Measurements from ENCODE around the gene MAP3K10. TPM values are rescaled to one million over a fixed set of nuclear protein-coding genes. Genes with fewer than 3 reads are reported as not detected.

The MAP3K10 gene
- total RNA-seq, 2 experiments from 2014 or later, result 15.7 to 19.7 TPM

DNA sequence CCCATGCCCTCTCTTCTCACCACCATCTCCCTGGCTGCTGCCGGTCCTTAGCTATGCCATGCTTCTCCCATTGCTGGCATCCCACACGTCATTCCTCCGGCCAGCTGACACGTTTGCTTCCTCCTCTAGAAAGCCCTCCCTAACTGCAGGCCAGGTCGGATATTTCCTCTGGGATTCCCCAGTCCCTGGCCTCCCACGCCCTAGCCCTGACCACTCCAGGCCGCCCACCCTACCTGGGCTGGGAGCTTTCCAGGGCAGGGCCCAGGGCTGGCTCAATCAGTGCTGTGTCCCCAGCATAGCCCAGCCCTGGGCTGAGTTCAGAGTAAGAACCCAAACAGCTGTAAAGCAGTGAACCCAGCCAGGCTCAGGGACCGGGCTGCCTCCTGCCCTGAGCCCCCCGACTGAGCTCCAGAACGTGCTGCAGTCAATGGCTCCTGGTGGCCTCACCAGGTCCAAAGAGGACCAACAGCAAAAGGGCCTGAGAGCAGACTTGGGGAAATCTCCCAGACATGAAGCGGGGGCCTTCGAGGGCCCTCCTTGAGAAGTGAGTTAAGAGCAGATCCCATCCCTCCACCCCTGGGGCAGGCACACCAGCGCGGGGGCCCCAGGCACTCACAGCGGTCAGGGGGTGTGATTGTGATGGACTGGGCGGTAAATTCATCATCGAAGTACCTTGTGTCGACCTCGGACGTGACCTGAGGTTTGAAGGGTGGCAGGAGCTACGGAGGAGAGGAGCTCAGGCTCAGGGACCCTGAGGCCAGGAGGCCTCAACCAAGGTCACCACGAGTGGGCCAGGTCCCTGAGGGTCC lies 43.4 kb downstream of the MAP3K10 start:
- Mint-ChIP-seq H3K9me3 (no peaks in the 10 kb centered on the region), H3K4me1 (peaks cover 2% of the 10 kb centered on the region), H3K27ac (no peak overlapping the region), H3K36me3 (ENCODE audit: low read depth) (peaks cover 16% of the 10 kb centered on the region), H3K27me3 (no peaks in the 10 kb centered on the region), H3K4me3 (no peak overlapping the region)
- POLR2A ChIA-PET, result interaction anchor here (0.6 kb wide), 1 partner anchor 25 kb away, joined by 3 read pairs; no protein-coding TSS in a partner anchor
- CTCF ChIA-PET, result interaction anchor here (0.6 to 1.1 kb wide), 2 partner anchors 12 to 445 kb away, joined by 4 to 5 read pairs; no protein-coding TSS in a partner anchor
- no peak for DNase-seq

DNA sequence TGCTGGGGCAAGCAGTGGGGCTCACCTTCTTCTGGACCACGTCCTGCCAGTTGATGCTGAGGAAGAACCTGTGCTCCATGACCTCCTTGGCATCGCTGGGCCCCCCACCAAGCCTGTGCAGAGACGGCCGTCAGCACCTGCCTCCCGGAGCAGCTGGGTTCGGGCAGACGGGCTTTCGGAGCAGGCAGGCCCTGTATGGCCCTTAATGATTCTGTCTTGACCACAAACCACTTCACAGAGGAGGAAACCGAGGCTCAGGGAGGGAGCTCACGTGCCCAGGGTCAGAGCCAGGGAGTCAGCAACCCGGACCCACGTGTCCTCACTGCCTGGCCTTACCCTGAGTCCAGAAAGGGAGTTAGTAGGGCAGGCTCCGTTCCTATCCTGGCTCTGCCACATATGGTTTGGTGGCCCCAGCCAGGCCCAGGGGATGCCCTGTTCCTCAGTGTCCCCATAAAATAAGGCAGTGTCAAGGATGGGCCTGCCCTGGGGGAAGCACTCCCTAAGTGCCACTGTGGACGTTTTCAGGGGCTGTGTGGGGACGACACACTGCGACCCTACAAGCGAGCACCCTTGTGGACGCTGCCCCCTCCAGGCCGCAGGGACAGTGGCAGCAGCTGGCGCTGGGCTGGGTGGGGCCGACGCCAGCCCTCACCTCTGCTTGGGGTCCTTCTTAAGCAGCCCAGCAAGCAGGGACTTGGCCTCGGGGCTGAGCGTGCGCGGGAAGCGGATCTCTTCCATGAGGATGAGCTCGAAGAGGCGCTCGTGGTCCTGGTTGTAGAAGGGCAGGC lies 44.2 kb downstream of the MAP3K10 start:
- Mint-ChIP-seq H3K27me3 (no peaks in the 10 kb centered on the region), H3K9me3 (no peaks in the 10 kb centered on the region), H3K4me3 (no peak overlapping the region), H3K4me1 (no peaks in the 10 kb centered on the region), H3K36me3 (ENCODE audit: low read depth) (peaks cover 16% of the 10 kb centered on the region), H3K27ac (peak overlapping the region; percentile 25)
- ChIA-PET CTCF (no interaction called here), POLR2A (no interaction called here)
- DNase-seq, result no peak

DNA sequence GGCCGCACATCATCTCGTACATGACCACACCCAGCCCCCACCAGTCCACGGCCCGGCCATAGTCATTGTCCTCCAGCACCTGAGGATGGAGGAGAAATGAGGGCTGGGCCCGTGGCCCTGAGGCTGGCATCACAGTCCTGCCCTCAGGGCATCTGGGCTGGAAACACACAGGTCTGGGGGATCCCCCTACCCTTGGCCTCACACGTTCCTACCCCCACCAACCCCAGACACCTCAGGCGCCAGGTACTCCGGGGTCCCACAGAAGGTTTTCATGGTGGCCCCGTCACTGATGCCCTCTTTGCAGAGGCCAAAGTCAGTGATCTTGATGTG lies 44.8 kb downstream of the MAP3K10 start:
- no peak for DNase-seq
- H3K36me3 Mint-ChIP-seq (ENCODE audit: low read depth), result peaks cover 16% of the 10 kb centered on the region
- H3K27me3 Mint-ChIP-seq, result no peaks in the 10 kb centered on the region
- ChIA-PET CTCF (no interaction called here), POLR2A (no interaction called here)
- H3K27ac Mint-ChIP-seq, result no peak overlapping the region
- H3K4me3 Mint-ChIP-seq, result no peak overlapping the region
- H3K9me3 Mint-ChIP-seq, result no peaks in the 10 kb centered on the region
- H3K4me1 Mint-ChIP-seq, result no peaks in the 10 kb centered on the region

DNA sequence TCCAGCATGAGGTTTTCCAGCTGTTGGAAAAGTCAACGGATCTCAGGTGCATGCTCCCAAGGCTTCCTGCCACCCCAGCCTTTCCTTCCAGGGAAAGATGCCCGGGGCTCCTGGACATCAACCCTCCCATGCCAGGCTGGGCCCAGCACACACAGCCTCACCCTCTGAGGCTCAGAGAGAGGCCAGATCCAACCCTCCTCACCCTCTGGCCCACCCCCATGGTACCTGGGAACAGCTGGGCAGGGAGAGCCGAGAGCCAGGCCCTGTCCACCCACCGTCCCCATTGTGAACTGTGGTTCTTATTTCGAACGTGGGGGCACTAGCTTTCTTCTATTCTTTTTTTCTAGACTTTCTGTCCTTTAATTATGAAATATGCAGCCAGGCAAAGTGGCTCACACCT lies 45.1 kb downstream of the MAP3K10 start:
- DNase-seq, result no peak
- Mint-ChIP-seq H3K4me1 (no peaks in the 10 kb centered on the region), H3K4me3 (no peak overlapping the region), H3K9me3 (no peaks in the 10 kb centered on the region), H3K36me3 (ENCODE audit: low read depth) (peaks cover 18% of the 10 kb centered on the region), H3K27ac (no peak overlapping the region), H3K27me3 (no peaks in the 10 kb centered on the region)
- ChIA-PET POLR2A (no interaction called here), CTCF (no interaction called here)

DNA sequence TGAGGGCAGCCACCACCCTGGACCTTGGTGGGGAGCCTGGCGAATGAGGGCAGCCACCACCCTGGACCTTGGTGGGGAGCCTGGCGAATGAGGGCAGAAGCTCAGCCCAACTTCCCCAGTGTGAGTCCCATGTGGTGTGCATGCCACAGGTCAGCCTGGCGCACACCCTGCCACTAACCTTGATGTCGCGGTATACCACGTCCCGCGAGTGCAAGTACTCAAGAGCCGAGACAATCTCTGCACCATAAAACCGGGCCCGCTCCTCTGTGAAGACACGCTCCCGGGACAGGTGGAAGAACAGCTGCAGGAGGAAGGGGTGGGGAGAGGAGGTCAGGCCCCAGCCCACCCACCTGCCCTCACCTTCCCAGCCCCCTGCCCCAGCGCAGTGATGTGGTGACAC lies 46.6 kb downstream of the MAP3K10 start:
- Mint-ChIP-seq H3K9me3 (no peaks in the 10 kb centered on the region), H3K4me3 (no peak overlapping the region), H3K27me3 (no peaks in the 10 kb centered on the region), H3K27ac (no peak overlapping the region), H3K4me1 (no peaks in the 10 kb centered on the region), H3K36me3 (ENCODE audit: low read depth) (peaks cover 20% of the 10 kb centered on the region)
- ChIA-PET POLR2A (no interaction called here), CTCF (no interaction called here)
- DNase-seq, result no peak

DNA sequence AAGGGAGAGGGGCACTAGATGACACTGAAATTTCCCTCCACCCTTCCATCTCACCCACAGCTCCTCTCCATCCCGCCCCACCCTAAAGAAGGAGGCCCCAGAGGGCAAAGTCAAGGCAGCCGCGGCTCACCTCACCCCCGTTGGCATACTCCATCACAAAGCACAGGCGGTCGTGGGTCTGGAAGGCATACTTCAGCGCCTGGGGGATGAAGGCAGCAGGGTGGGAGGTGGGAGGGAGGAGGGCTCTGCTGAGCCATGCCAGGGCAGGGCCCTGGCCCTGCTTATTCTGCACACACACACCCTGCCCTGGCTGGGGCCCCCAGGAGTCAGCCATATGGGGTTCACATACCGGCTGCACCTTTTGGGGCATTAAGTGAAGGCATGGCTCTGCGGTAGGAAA lies 47.5 kb downstream of the MAP3K10 start:
- no peak overlapping the region for H3K4me3 Mint-ChIP-seq
- H3K36me3 Mint-ChIP-seq (ENCODE audit: low read depth), result peaks cover 20% of the 10 kb centered on the region
- H3K9me3 Mint-ChIP-seq, result no peaks in the 10 kb centered on the region
- H3K27ac Mint-ChIP-seq, result no peak overlapping the region
- DNase-seq, result no peak
- no peaks in the 10 kb centered on the region for H3K4me1 Mint-ChIP-seq
- POLR2A ChIA-PET, result no interaction called here
- no peaks in the 10 kb centered on the region for H3K27me3 Mint-ChIP-seq
- CTCF ChIA-PET, result interaction anchor here (0.6 kb wide), 1 partner anchor 10 kb away, joined by 7 read pairs; no protein-coding TSS in a partner anchor

DNA sequence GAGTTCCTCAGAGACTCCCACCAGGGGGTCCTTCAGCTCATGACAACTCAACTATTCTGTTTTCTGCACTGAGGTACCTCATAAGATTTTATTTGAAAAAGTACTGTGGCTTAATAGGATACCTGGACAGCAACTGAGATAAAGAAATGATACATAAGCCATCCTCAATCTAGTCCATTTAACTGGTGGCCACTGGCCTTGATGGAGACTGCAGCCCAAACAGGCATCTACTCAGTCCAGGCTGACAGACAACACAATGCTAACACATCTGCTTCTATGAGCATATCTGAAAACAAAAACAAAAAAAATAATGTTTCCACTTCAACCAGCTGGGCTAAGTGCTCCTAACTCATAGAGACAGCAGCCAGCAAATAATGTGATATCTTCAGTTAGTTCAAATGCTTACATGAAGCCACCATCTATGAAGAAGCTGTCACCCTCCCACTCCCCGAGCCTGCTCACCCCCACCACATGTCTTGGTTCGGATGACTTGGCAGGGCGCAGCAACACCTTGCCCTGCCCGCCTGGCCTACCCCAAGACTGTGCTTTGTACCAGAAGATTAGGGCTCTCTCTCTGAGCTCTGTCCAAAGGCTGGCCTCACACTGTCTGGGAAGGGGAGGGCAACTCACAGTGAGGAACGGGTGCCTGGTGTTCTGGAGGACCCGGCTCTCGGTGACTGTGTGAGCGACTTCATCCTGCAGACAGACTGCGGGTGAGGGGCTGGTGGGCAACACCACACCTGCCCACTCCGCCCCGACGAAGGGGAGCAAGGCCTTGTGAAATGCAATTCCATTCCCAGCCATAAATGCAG lies 48.4 kb downstream of the MAP3K10 start:
- Mint-ChIP-seq H3K4me3 (no peak overlapping the region), H3K36me3 (ENCODE audit: low read depth) (peaks cover 20% of the 10 kb centered on the region), H3K27ac (no peak overlapping the region), H3K4me1 (no peaks in the 10 kb centered on the region), H3K9me3 (no peaks in the 10 kb centered on the region), H3K27me3 (no peaks in the 10 kb centered on the region)
- no peak for DNase-seq
- ChIA-PET POLR2A (no interaction called here), CTCF (no interaction called here)

DNA sequence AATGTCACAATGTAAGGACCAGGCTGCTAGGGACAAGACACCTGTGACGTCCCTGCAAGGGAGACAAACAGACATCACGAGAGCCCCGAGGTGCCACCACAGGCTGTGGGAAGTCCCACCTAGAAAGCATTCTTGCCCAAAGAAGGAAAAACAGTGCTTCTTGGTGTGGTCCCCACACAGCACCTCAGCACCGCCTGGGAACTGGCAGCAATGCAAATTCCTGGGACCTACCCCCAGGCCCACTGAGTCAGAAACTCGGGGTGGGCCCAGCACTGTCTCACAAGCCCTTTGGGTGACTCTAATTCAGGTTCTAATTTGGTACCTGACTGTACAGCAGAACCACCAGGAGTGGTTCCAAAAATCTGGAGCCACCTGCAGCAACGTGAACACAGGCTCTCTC lies 49.1 kb downstream of the MAP3K10 start:
- ChIA-PET POLR2A (no interaction called here), CTCF (no interaction called here)
- Mint-ChIP-seq H3K9me3 (no peaks in the 10 kb centered on the region), H3K4me1 (no peaks in the 10 kb centered on the region), H3K27ac (no peak overlapping the region), H3K27me3 (no peaks in the 10 kb centered on the region), H3K4me3 (no peak overlapping the region), H3K36me3 (ENCODE audit: low read depth) (peaks cover 20% of the 10 kb centered on the region)
- DNase-seq, result no peak

DNA sequence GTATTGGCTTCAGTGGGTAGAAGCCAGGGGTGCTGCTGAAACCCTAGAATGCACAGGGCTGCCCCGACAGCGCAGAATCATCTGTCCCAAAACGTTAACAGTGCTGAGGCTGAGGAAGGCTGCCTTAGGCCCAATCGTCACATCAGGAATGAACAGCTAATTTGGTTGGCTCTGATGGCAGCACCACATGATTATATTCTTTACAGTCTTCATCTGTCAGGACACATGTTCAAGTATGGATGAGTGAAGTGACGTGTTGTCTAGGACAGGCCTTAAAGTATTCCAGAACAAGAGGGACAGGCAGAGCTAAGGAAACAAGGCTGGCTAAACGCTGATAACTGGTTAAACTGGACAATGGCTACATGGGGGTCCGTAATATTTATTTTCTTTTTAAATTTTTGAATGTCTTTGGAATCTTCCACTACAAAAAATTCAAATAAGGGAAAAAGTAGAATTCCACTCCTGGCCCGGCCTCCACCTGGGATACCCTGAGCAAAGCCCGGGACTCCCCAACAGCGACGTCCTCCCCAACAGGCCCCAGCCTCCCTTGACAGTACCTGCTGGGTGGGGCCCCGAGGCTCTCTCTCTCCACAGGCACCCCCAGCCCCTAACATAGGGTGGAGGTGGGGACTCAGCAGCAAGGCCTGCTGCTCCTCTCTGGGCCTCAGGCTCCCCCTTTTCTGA lies 50.0 kb downstream of the MAP3K10 start:
- Mint-ChIP-seq H3K27ac (no peak overlapping the region), H3K27me3 (no peaks in the 10 kb centered on the region), H3K4me1 (no peaks in the 10 kb centered on the region), H3K4me3 (no peak overlapping the region), H3K9me3 (no peaks in the 10 kb centered on the region), H3K36me3 (ENCODE audit: low read depth) (peaks cover 20% of the 10 kb centered on the region)
- ChIA-PET CTCF (no interaction called here), POLR2A (no interaction called here)
- DNase-seq, result no peak

DNA sequence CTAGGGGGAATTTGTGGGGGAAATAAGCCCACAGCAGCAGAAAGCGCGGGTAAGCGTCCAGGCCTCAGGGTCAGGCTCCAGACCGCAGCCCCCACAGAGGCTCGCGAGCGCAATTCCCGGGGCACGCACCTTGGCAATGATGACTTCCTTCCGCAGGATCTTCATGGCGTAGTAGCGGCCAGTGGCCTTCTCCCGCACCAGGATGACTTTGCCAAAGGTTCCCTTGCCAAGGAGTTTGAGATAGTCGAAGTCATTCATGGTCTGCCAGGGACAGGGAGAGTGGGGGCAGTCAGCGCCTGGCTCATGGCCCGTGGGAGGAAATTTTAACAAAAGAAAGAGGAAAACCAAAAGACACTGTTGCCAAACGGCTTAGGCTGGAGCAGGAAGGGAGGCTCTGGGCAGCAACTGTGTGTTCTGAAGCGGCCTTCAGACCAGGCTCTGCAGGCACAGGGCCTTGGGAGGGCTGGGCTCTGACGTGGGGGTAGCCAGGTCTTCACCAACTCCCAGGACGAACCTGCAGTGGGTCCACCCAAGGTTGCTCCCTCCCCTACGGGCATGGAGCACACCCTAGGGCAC lies 50.7 kb downstream of the MAP3K10 start:
- H3K4me3 Mint-ChIP-seq, result no peak overlapping the region
- H3K36me3 Mint-ChIP-seq (ENCODE audit: low read depth), result peaks cover 17% of the 10 kb centered on the region
- POLR2A ChIA-PET, result no interaction called here
- no peaks in the 10 kb centered on the region for H3K27me3 Mint-ChIP-seq
- no peaks in the 10 kb centered on the region for H3K4me1 Mint-ChIP-seq
- CTCF ChIA-PET, result no interaction called here
- H3K27ac Mint-ChIP-seq, result no peak overlapping the region
- no peak for DNase-seq
- H3K9me3 Mint-ChIP-seq, result no peaks in the 10 kb centered on the region

DNA sequence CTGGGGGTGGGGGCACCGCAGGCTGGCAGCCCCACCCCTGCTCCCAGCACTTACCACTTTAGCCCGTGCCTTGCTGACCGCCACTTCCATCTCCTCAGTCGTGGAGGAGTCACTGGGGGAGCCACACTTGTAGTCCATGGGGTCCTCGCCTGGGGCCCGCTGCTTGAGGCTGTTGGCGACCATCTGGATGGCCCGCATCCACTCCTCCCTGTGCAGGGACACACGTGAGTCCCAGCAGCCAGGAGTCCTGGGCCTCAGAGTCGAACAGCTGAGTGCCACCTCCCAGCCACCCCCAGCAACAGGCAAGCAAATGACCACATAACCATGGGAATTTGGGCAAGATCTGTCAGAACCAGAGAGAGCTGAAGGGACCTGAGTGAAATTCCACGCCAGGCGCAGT lies 51.3 kb downstream of the MAP3K10 start:
- H3K27ac Mint-ChIP-seq, result no peak overlapping the region
- no peak overlapping the region for H3K4me3 Mint-ChIP-seq
- CTCF ChIA-PET, result interaction anchor here (0.6 kb wide), 1 partner anchor 378 kb away, joined by 3 read pairs; no protein-coding TSS in a partner anchor
- H3K36me3 Mint-ChIP-seq (ENCODE audit: low read depth), result peaks cover 14% of the 10 kb centered on the region
- POLR2A ChIA-PET, result no interaction called here
- H3K27me3 Mint-ChIP-seq, result no peaks in the 10 kb centered on the region
- DNase-seq, result no peak
- H3K4me1 Mint-ChIP-seq, result no peaks in the 10 kb centered on the region
- no peaks in the 10 kb centered on the region for H3K9me3 Mint-ChIP-seq

DNA sequence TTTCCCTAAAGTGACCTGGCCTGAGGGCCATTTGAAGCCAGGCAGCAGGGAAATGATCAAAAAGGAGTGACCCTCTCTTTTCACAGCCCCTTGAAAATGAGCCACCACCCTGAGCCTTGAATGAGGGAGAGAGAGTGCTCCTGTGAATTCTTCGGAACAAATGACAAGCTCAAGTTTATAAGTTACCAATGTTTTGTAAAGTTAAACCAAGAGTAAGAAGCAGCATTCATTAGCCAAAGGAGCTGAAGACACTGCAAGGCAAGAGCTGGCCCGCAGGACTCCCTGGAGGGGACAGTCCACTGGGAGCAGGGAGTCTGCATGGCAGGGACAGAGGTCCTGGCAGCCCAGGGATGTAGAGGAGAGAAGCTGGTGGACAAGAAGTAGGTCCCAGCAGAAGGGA lies 52.0 kb downstream of the MAP3K10 start:
- peak overlapping the region; percentile 41 for H3K27ac Mint-ChIP-seq
- no peaks in the 10 kb centered on the region for H3K4me1 Mint-ChIP-seq
- no peaks in the 10 kb centered on the region for H3K27me3 Mint-ChIP-seq
- ChIA-PET POLR2A (no interaction called here), CTCF (interaction anchor here (0.6 kb wide), 1 partner anchor 377 kb away, joined by 3 read pairs; no protein-coding TSS in a partner anchor)
- peaks cover 11% of the 10 kb centered on the region for H3K36me3 Mint-ChIP-seq (ENCODE audit: low read depth)
- DNase-seq, result no peak
- no peak overlapping the region for H3K4me3 Mint-ChIP-seq
- H3K9me3 Mint-ChIP-seq, result no peaks in the 10 kb centered on the region
